Prostate gland (tissue), 2 donors: Measurements from ENCODE around the gene DHX40. TPM values are rescaled to one million over a fixed set of nuclear protein-coding genes. Genes with fewer than 3 reads are reported as not detected.
"Not testable (repeated sequence)": the region's sequence is repeated elsewhere in the genome, so short reads cannot be mapped to it uniquely, and the experiment has no call there.

ENCODE experiments used
- DNase-seq: peaks from one replicate; pipeline ENCODE4 v3.0.0-alpha.2; 2019; ENCODE audit warnings: low spot score
- H3K27ac ChIP-seq, 2 donors: fragments of 200-600 bp; sonication (generic); 2 replicates each; pipeline ENCODE4 v1.5.1; 2017 to 2019
- H3K27me3 ChIP-seq: fragments of 200-600 bp; sonication (generic); replicated peaks from 2 replicates; pipeline ENCODE4 v1.5.1; 2019; ENCODE audit not compliant: insufficient read depth
- H3K36me3 ChIP-seq, 2 donors: fragments of 200-600 bp; sonication (generic); 1 replicate in 1 of 2; 2 replicates in 1 of 2; pipeline versions ENCODE4 v1.5.1 to v1.8.1; 2017 to 2019
- H3K4me1 ChIP-seq: fragments of 200-600 bp; sonication (generic); replicated peaks from 2 replicates; pipeline ENCODE4 v1.5.1; 2019
- H3K4me3 ChIP-seq, 2 donors: fragments of 200-600 bp; sonication (generic); 2 replicates each; pipeline ENCODE4 v1.5.1; 2017 to 2019
- H3K9me3 ChIP-seq: fragments of 200-600 bp; sonication (generic); 2 replicates; pipeline ENCODE4 v1.5.1; 2017
- CTCF ChIP-seq, 4 experiments: fragments of 200-600 bp in 2 of 4; fragments of 450-650 bp in 2 of 4; sonication (generic) in 2 of 4; IDR thresholded peaks; 1 replicate in 3 of 4; 2 replicates in 1 of 4; pipeline ENCODE4 v1.5.1; 2016 to 2019; ENCODE audit warnings: antibody characterized with exemption in 4 of 4, mild to moderate bottlenecking in 2 of 4, moderate library complexity in 2 of 4
- POLR2A ChIP-seq: fragments of 450-650 bp; IDR thresholded peaks from one replicate; pipeline ENCODE4 v1.6.1; 2016; ENCODE audit warnings: antibody characterized with exemption, mild to moderate bottlenecking
- POLR2AphosphoS5 ChIP-seq: sonication (generic); formaldehyde crosslinking; IDR thresholded peaks from one replicate; pipeline ENCODE4 v1.6.1; 2017; ENCODE audit warnings: antibody characterized with exemption
- WGBS: methylation state at CpG from one replicate; pipeline ENCODE4 v1.1.5; 2018; 5-methylcytosine and 5-hydroxymethylcytosine counted together
- intact Hi-C: fragments of 100-400 bp; cut with DNase I; formaldehyde crosslinking; loops from one replicate; pipeline ENCODE4 v1.14.2; 2022
- total RNA-seq, 2 donors: library from RNA; depleted of rRNA; stranded (reverse); fragments of >200 nt; gene quantifications; one replicate each; pipeline ENCODE4 v1.1.0, GENCODE V29; 2016

Gene DHX40
- total RNA-seq, 2 donors from 2014 or later = 43.7 to 53.7 TPM

DNA sequence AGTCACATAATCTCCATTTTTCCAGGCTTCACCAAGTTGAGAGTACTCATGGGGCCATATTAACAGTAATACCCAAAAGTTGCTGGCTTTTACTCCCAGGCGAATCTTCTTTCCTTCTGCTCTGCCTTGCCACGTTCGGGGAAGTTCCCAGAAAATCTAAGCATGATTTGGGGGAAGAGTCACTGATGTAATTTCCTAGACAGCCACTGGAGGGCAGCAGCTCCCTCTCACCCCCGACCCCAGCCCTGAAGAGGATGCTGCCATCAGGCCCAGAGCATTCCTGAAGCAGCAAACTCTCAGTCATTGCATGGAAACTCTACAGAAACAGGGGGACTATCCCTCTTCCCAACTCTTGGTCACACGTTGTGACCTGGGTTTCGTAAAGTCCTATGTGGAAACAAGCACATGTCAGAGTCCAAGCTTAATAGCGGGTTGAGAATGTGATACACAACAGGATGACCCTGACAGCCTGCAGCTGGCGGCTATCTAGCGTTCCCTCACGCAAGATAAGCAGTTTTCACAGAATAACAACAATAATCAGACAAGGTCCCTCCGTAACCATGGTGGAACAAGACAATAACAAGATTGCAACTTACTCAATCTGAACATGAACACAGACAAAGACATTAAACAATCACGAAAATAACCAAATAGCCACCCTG lies 43.8 kb upstream of the DHX40 start:
- H3K9me3 ChIP-seq = no peaks in the 10 kb centered on the region
- peak; percentile 8 for DNase-seq
- WGBS = 48% methylated on average over 12 of the region's 12 CpGs
- TF ChIP-seq CTCF (IDR thresholded peaks at IDR 0.05) (peak; percentile 56 to 77 (median 62)), POLR2AphosphoS5 (no peak)
- H3K36me3 ChIP-seq = no peaks in the 10 kb centered on the region
- no peaks in the 10 kb centered on the region for H3K4me1 ChIP-seq
- H3K4me3 ChIP-seq = no peak overlapping the region
- intact Hi-C loops = no loop called here
- H3K27me3 ChIP-seq = no peaks in the 10 kb centered on the region
- no peak overlapping the region for H3K27ac ChIP-seq

DNA sequence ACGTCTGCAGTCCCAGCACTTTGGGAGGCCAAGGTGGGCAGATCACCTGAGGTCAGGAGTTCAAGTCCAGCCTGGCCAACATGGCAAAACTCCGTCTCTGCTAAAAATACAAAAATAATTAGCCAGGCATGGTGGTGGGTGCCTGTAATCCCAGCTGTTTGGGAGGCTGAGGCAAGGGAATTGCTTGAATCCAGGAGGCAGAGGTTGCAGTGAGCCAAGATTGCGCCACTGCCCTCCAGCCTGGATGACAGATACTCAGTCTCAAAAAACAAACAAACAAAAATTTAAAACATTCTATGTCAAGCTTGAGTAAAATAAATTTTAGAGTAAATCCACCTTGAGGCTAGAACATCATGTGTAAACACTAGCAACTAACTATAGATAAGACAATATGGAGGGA lies 40.5 kb upstream of the DHX40 start:
- H3K36me3 ChIP-seq, H3K27me3 ChIP-seq, DNase-seq, intact Hi-C loops, H3K4me3 ChIP-seq, H3K4me1 ChIP-seq, H3K27ac ChIP-seq, H3K9me3 ChIP-seq: not testable (repeated sequence)
- 80% methylated on average over 3 of the region's 3 CpGs for WGBS

DNA sequence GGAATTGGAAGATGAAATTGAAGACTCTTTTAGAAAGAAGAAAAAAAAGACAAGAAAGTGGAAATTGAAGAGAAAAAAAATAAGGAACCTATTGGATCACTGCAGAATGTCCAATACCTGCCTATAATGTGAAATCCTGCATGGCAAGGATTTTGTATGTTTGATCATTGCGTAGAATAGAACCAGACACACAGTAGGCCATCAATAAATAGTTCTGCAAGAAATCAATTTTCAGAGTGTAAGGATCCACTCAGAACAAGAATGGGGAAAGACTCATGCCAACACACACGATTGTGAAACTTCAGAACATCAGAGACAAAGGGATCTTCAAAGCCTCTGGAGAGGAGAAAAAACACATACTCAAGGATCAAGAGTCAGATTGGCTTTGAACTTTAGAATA lies 39.7 kb upstream of the DHX40 start:
- Histone ChIP-seq H3K36me3 (no peaks in the 10 kb centered on the region), H3K4me1 (no peaks in the 10 kb centered on the region), H3K9me3 (no peaks in the 10 kb centered on the region), H3K4me3 (no peak overlapping the region), H3K27ac (no peak overlapping the region), H3K27me3 (no peaks in the 10 kb centered on the region)
- no peak for DNase-seq
- TF ChIP-seq POLR2A = no peak
- TF ChIP-seq CTCF (IDR thresholded peaks at IDR 0.05) = no peak
- TF ChIP-seq POLR2AphosphoS5 = no peak
- intact Hi-C loops = no loop called here
- 63% methylated on average over 2 of the region's 2 CpGs for WGBS

- H3K36me3 ChIP-seq = no peaks in the 10 kb centered on the region
- H3K4me1 ChIP-seq = no peaks in the 10 kb centered on the region
- 74% methylated on average over 2 of the region's 2 CpGs for WGBS
- H3K27ac ChIP-seq = no peak overlapping the region
- no peak overlapping the region for H3K4me3 ChIP-seq
- no peaks in the 10 kb centered on the region for H3K9me3 ChIP-seq
- intact Hi-C loops = no loop called here
- DNase-seq = no peak
- TF ChIP-seq POLR2A (no peak), POLR2AphosphoS5 (no peak), CTCF (IDR thresholded peaks at IDR 0.05) (no peak)
- no peaks in the 10 kb centered on the region for H3K27me3 ChIP-seq
These were observed 39.0 kb upstream of the DHX40 start for GRCh38 chr17:59526451-59526850.

DNA sequence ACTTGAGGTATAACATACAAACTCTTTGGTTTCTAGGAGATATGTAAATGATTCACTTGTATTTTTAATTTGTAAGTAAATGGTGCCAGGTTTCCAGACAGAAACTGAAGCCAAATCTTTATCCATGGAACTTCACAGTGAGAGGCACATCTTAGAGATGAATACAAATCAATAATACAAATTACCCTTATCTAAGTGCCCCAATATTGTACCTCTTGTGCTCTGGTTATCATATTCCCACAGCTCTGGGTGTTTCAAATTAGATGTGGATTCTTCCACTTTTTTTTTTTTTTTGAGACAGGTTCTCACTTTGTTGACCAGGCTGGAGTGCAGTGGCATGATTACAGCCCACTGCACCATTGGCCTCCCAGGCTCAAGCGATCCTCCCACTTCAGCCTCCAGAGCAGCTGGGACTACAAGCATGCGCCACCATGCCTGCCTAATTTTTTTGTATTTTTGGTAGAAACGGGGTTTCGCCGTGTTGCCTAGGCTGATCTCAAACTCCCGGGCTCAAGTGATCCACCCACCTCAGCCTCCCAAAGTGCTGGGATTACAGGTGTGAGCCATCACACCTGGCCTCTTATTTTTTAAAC lies 38.0 kb upstream of the DHX40 start:
- no peaks in the 10 kb centered on the region for H3K36me3 ChIP-seq
- H3K27me3 ChIP-seq = no peaks in the 10 kb centered on the region
- TF ChIP-seq POLR2A (no peak), CTCF (IDR thresholded peaks at IDR 0.05) (no peak), POLR2AphosphoS5 (no peak)
- H3K9me3 ChIP-seq = no peaks in the 10 kb centered on the region
- H3K27ac ChIP-seq = no peak overlapping the region
- intact Hi-C loops = no loop called here
- DNase-seq = no peak
- H3K4me3 ChIP-seq = no peak overlapping the region
- 73% methylated on average over 6 of the region's 6 CpGs for WGBS
- no peaks in the 10 kb centered on the region for H3K4me1 ChIP-seq
